ENCODE results near the gene KIF27. TPM values are rescaled to one million over a fixed set of nuclear protein-coding genes. Genes with fewer than 3 reads are reported as not detected.
A peak's percentile ranks its signal among the peaks of the same experiment; 100 is the strongest.

KIF27 gene
- total RNA-seq, 2 donors from 2014 or later: 3.4 to 11.2 TPM

- Histone ChIP-seq H3K36me3 (no peaks in the 10 kb centered on the region), H3K4me1 (replicated peaks) (peaks cover 4% of the 10 kb centered on the region), H3K27me3 (replicated peaks; ENCODE audit: insufficient read depth) (no peaks in the 10 kb centered on the region), H3K4me3 (no peak overlapping the region), H3K9me3 (no peaks in the 10 kb centered on the region), H3K27ac (no peak overlapping the region)
- TF ChIP-seq POLR2A (IDR thresholded peaks at IDR 0.05) (no peak), POLR2AphosphoS5 (IDR thresholded peaks at IDR 0.05) (peak; percentile 30), CTCF (IDR thresholded peaks at IDR 0.05) (peak; percentile 33 to 75 (median 66))
- intact Hi-C loops (cut with DNase I): loop anchor here (1.0 to 5.0 kb wide), 2 partner anchors 323 to 374 kb away; no protein-coding TSS in a partner anchor
- 29% methylated on average over 1 of the region's 1 CpG for WGBS
- peak; percentile 25 for DNase-seq (ENCODE audit: low spot score)
Observed at GRCh38 chr9:83937861-83938455, 16.7 kb upstream of the KIF27 start.

- intact Hi-C loops (cut with DNase I): loop anchor here (5.0 kb wide), 1 partner anchor 376 kb away; no protein-coding TSS in a partner anchor
Observed at GRCh38 chr9:83936523-83936922, 15.3 kb upstream of the KIF27 start.

GRCh38 chr9:83935276-83935935, 14.2 kb upstream of the KIF27 start:
- TF ChIP-seq CTCF (IDR thresholded peaks at IDR 0.05) (no peak), POLR2AphosphoS5 (IDR thresholded peaks at IDR 0.05) (peak; percentile 47)
- peak overlapping the region; percentile 67 for H3K27ac ChIP-seq
- no peak overlapping the region for H3K4me3 ChIP-seq
- H3K9me3 ChIP-seq: no peaks in the 10 kb centered on the region
- WGBS: 56% methylated on average over 3 of the region's 3 CpGs
- peak; percentile 67 for DNase-seq (ENCODE audit: low spot score)
- intact Hi-C loops (cut with DNase I): loop anchor here (5.0 kb wide), 1 partner anchor 377 kb away; no protein-coding TSS in a partner anchor
- H3K4me1 ChIP-seq (replicated peaks): peaks cover 4% of the 10 kb centered on the region
- H3K27me3 ChIP-seq (replicated peaks; ENCODE audit: insufficient read depth): no peaks in the 10 kb centered on the region
- H3K36me3 ChIP-seq: no peaks in the 10 kb centered on the region

More at GRCh38 chr9:83936523-83936922, 15.3 kb upstream of the KIF27 start:
- peaks cover 4% of the 10 kb centered on the region for H3K4me1 ChIP-seq (replicated peaks)
- no peaks in the 10 kb centered on the region for H3K9me3 ChIP-seq
- 84% methylated on average over 6 of the region's 6 CpGs for WGBS
- no peak overlapping the region for H3K27ac ChIP-seq
- no peak for DNase-seq (ENCODE audit: low spot score)
- TF ChIP-seq POLR2AphosphoS5 (IDR thresholded peaks at IDR 0.05) (no peak), POLR2A (IDR thresholded peaks at IDR 0.05) (no peak), CTCF (IDR thresholded peaks at IDR 0.05) (no peak)
- no peaks in the 10 kb centered on the region for H3K36me3 ChIP-seq
- H3K27me3 ChIP-seq (replicated peaks; ENCODE audit: insufficient read depth): no peaks in the 10 kb centered on the region
- no peak overlapping the region for H3K4me3 ChIP-seq

GRCh38 chr9:83934569-83935275, 13.5 kb upstream of the KIF27 start:
- Histone ChIP-seq H3K27ac (peak overlapping the region; percentile 67), H3K4me3 (no peak overlapping the region), H3K9me3 (no peaks in the 10 kb centered on the region), H3K4me1 (replicated peaks) (peaks cover 4% of the 10 kb centered on the region), H3K36me3 (no peaks in the 10 kb centered on the region), H3K27me3 (replicated peaks; ENCODE audit: insufficient read depth) (no peaks in the 10 kb centered on the region)
- WGBS: 38% methylated on average over 5 of the region's 5 CpGs
- TF ChIP-seq POLR2AphosphoS5 (IDR thresholded peaks at IDR 0.05) (peak; percentile 86), CTCF (IDR thresholded peaks at IDR 0.05) (no peak)
- peak; percentile 62 for DNase-seq (ENCODE audit: low spot score)
- intact Hi-C loops (cut with DNase I): loop anchor here (5.0 kb wide), 1 partner anchor 378 kb away; no protein-coding TSS in a partner anchor

Measured in prostate gland (tissue), 2 donors.